ENCODE measurements around the gene TLL1. TPM values are rescaled to one million over a fixed set of nuclear protein-coding genes. Genes with fewer than 3 reads are reported as not detected.

The TLL1 gene
- total RNA-seq, 1 donor from 2014 or later, result 1.5 TPM

GRCh38 chr4:165982934-165983333 lies 109.9 kb downstream of the TLL1 start:
- ATAC-seq, result no peak

GRCh38 chr4:165986956-165987698 lies 114.1 kb downstream of the TLL1 start:
- ATAC-seq, result no peak

GRCh38 chr4:165991325-165992180 lies 118.5 kb downstream of the TLL1 start:
- no peak for ATAC-seq

GRCh38 chr4:165992283-165992682 lies 119.2 kb downstream of the TLL1 start:
- ATAC-seq, result no peak

GRCh38 chr4:165994701-165995100 lies 121.7 kb downstream of the TLL1 start:
- ATAC-seq, result no peak

- no peak for ATAC-seq
Observed at GRCh38 chr4:166003811-166004210, 130.8 kb downstream of the TLL1 start.

GRCh38 chr4:166006217-166006616 lies 133.2 kb downstream of the TLL1 start:
- no peak for ATAC-seq

GRCh38 chr4:166008510-166008909 lies 135.5 kb downstream of the TLL1 start:
- ATAC-seq, result no peak

- no peak for ATAC-seq
Observed at GRCh38 chr4:166012129-166013030, 139.3 kb downstream of the TLL1 start.

GRCh38 chr4:166014411-166014810 lies 141.4 kb downstream of the TLL1 start:
- peak; percentile 90 for ATAC-seq

GRCh38 chr4:166017804-166018203 lies 144.8 kb downstream of the TLL1 start:
- no peak for ATAC-seq

- no peak for ATAC-seq
Observed at GRCh38 chr4:166019441-166020220, 146.6 kb downstream of the TLL1 start.

GRCh38 chr4:166021617-166022016 lies 148.6 kb downstream of the TLL1 start:
- no peak for ATAC-seq

- no peak for ATAC-seq
Observed at GRCh38 chr4:166034965-166035364, 161.9 kb downstream of the TLL1 start.

GRCh38 chr4:166039822-166040221 lies 166.8 kb downstream of the TLL1 start:
- ATAC-seq, result no peak

GRCh38 chr4:166042510-166043055 lies 169.5 kb downstream of the TLL1 start:
- ATAC-seq, result no peak

GRCh38 chr4:166043801-166044200 lies 170.8 kb downstream of the TLL1 start:
- no peak for ATAC-seq

- peak; percentile 35 for ATAC-seq
Observed at GRCh38 chr4:166044871-166045270, 171.8 kb downstream of the TLL1 start.

GRCh38 chr4:166045457-166045856 lies 172.4 kb downstream of the TLL1 start:
- ATAC-seq, result no peak

GRCh38 chr4:166049036-166049435 lies 176.0 kb downstream of the TLL1 start:
- no peak for ATAC-seq

GRCh38 chr4:166064721-166065120 lies 191.7 kb downstream of the TLL1 start:
- peak; percentile 91 for ATAC-seq

- ATAC-seq, result peak; percentile 72
Observed at GRCh38 chr4:166065324-166065723, 192.3 kb downstream of the TLL1 start.
